ENCODE data around the gene RAPGEF3.
A peak's percentile ranks its signal among the peaks of the same experiment; 100 is the strongest.

The RAPGEF3 gene

DNA sequence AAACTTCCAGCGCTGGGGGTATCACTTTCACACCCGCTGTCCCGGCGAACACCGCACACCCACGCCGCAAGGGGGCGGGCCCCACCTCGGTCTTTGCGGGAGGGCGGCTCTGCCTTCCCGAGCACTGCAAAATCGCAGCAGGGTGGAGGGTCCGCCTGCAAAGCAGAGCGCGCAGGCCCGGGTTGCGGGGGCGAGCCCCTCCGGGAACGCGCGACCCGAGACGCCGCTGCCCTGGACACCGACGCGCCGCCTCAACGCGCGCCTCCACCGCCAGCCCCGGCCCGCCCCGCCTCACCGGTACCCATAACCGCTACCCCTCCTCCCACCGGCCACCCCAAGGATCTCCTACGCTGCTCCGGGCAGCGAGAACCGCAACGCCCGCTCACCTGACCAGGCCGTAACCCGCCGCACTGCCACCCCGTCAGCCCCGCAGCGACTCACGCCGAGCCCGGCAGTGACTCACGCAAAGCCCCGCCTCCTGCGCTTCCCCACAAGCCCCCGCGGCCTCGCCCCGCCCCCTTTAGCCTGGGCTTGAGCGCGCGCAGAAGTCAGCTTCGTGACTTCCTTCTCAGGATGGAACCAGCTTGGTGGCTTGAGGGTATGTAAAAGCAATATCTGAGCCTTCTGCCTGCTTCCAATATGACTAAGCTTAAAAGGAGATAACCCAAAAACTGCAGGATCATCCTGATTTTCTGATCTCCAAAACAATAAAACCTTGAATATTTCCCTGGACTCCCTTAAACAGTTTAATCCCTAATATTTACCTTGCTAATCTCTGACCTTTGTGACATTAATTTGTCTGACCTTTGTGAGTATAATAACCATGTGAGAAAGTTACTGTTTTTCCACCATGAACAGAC lies 52.9 kb downstream of the RAPGEF3 start, which contains the start of gene RPAP3 (continued):
- TF ChIP-seq KLF8 (tag by site-specific recombination; IDR thresholded peaks at IDR 0.05): peak; percentile 77; the same call in 1 of the 2 replicates
- no peak for TF ChIP-seq TCF7L2 (IDR thresholded peaks at IDR 0.05; ENCODE audit: borderline replicate concordance, low read depth, low read length)
- TF ChIP-seq ZBTB8A (tag by site-specific recombination; IDR thresholded peaks at IDR 0.05): peak; percentile 81
- no peak for TF ChIP-seq ZNF169 (tag by site-specific recombination; IDR thresholded peaks at IDR 0.05)
- TF ChIP-seq, protein P1, sequence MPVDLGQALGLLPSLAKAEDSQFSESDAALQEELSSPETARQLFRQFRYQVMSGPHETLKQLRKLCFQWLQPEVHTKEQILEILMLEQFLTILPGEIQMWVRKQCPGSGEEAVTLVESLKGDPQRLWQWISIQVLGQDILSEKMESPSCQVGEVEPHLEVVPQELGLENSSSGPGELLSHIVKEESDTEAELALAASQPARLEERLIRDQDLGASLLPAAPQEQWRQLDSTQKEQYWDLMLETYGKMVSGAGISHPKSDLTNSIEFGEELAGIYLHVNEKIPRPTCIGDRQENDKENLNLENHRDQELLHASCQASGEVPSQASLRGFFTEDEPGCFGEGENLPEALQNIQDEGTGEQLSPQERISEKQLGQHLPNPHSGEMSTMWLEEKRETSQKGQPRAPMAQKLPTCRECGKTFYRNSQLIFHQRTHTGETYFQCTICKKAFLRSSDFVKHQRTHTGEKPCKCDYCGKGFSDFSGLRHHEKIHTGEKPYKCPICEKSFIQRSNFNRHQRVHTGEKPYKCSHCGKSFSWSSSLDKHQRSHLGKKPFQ (tag by site-specific recombination; IDR thresholded peaks at IDR 0.05): no peak
- no peak for TF ChIP-seq FEZF1 (tag by site-specific recombination; IDR thresholded peaks at IDR 0.05)
- TF ChIP-seq, protein P2, sequence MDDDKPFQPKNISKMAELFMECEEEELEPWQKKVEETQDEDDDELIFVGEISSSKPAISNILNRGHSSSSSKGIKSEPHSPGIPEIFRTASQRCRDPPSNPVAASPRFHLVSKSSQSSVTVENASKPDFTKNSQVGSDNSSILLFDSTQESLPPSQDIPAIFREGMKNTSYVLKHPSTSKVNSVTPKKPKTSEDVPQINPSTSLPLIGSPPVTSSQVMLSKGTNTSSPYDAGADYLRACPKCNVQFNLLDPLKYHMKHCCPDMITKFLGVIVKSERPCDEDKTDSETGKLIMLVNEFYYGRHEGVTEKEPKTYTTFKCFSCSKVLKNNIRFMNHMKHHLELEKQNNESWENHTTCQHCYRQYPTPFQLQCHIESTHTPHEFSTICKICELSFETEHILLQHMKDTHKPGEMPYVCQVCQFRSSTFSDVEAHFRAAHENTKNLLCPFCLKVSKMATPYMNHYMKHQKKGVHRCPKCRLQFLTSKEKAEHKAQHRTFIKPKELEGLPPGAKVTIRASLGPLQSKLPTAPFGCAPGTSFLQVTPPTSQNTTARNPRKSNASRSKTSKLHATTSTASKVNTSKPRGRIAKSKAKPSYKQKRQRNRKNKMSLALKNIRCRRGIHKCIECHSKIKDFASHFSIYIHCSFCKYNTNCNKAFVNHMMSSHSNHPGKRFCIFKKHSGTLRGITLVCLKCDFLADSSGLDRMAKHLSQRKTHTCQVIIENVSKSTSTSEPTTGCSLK (tag by site-specific recombination; IDR thresholded peaks at IDR 0.05): no peak
- peak; percentile 6; the same call in 1 of the 2 replicates for TF ChIP-seq ZNF629 (tag by site-specific recombination; IDR thresholded peaks at IDR 0.05)
- TF ChIP-seq ZNF280D (tag by site-specific recombination; IDR thresholded peaks at IDR 0.05): no peak
- no peak for TF ChIP-seq ZSCAN4 (tag by site-specific recombination; IDR thresholded peaks at IDR 0.05)
- TF ChIP-seq ZNF155 (tag by site-specific recombination; IDR thresholded peaks at IDR 0.05): no peak
- TF ChIP-seq, protein P3, sequence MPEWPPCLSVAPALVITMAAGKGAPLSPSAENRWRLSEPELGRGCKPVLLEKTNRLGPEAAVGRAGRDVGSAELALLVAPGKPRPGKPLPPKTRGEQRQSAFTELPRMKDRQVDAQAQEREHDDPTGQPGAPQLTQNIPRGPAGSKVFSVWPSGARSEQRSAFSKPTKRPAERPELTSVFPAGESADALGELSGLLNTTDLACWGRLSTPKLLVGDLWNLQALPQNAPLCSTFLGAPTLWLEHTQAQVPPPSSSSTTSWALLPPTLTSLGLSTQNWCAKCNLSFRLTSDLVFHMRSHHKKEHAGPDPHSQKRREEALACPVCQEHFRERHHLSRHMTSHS (tag by site-specific recombination; IDR thresholded peaks at IDR 0.05): no peak
- TF ChIP-seq REPIN1 (tag by site-specific recombination; IDR thresholded peaks at IDR 0.05; ENCODE audit: low read depth): no peak
- TF ChIP-seq ZNF114 (tag by site-specific recombination; IDR thresholded peaks at IDR 0.05): no peak
- TF ChIP-seq ZNF621 (tag by site-specific recombination; IDR thresholded peaks at IDR 0.05): no peak
- peak; percentile 99 for TF ChIP-seq GLIS1 (tag by site-specific recombination; IDR thresholded peaks at IDR 0.05)
- TF ChIP-seq ZNF404 (tag by site-specific recombination; IDR thresholded peaks at IDR 0.05): no peak
- TF ChIP-seq ZNF416 (tag by site-specific recombination; IDR thresholded peaks at IDR 0.05): no peak
- TF ChIP-seq SETDB1 (IDR thresholded peaks at IDR 0.05; ENCODE audit: insufficient read length, low read length): no peak
- peak; percentile 54; the same call in 1 of the 2 replicates for TF ChIP-seq ZNF660 (tag by site-specific recombination; IDR thresholded peaks at IDR 0.05)
- peak; percentile 88 for TF ChIP-seq ZNF341 (tag by site-specific recombination; IDR thresholded peaks at IDR 0.05; ENCODE audit: low read depth)
- TF ChIP-seq SP3 (tag by site-specific recombination; IDR thresholded peaks at IDR 0.05): peak; percentile 88
- TF ChIP-seq, protein P4, sequence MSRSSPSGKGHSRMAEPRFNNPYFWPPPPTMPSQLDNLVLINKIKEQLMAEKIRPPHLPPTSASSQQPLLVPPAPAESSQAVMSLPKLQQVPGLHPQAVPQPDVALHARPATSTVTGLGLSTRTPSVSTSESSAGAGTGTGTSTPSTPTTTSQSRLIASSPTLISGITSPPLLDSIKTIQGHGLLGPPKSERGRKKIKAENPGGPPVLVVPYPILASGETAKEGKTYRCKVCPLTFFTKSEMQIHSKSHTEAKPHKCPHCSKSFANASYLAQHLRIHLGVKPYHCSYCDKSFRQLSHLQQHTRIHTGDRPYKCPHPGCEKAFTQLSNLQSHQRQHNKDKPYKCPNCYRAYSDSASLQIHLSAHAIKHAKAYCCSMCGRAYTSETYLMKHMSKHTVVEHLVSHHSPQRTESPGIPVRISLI (tag by site-specific recombination; IDR thresholded peaks at IDR 0.05): no peak
- no peak for TF ChIP-seq ZNF10 (tag by site-specific recombination; IDR thresholded peaks at IDR 0.05)
- no peak for TF ChIP-seq GLI2 (tag by site-specific recombination; IDR thresholded peaks at IDR 0.05; ENCODE audit: borderline replicate concordance, low read depth)
- TF ChIP-seq PRDM1 (tag by site-specific recombination; IDR thresholded peaks at IDR 0.05): no peak
- TF ChIP-seq ZNF510 (tag by site-specific recombination; IDR thresholded peaks at IDR 0.05; ENCODE audit: insufficient replicate concordance): no peak
- TF ChIP-seq ZFP41 (tag by site-specific recombination; IDR thresholded peaks at IDR 0.05; ENCODE audit: borderline replicate concordance): no peak
- TF ChIP-seq ZNF202 (tag by site-specific recombination; IDR thresholded peaks at IDR 0.05; ENCODE audit: borderline replicate concordance): no peak
- no peak for TF ChIP-seq ZNF366 (tag by site-specific recombination; conservative IDR thresholded peaks at IDR 0.05)
- TF ChIP-seq ZNF600 (tag by site-specific recombination; IDR thresholded peaks at IDR 0.05): peak; percentile 81
